ENCODE results near the gene DNAJC15.

DNA sequence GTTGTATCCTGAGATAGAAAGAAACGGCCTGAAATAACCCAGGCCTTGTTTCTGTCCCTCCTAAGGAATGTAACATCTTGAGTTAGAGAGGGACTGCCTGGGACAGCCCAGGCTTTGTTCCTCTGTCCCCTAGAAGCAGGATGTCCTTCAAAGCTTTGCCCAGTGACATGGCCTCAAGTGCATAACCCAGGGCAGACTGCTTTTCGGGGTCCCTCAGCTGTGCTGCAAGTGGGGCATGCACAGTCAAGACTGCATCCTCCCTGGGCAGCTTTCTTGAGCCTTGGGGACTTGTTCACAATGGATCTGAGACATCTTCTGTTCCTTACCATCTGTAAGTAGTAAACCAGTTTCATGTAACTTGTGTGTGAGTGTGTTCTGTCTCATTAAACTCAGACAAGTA lies 23.9 kb upstream of the DNAJC15 start:
- TF ChIP-seq, protein P1, sequence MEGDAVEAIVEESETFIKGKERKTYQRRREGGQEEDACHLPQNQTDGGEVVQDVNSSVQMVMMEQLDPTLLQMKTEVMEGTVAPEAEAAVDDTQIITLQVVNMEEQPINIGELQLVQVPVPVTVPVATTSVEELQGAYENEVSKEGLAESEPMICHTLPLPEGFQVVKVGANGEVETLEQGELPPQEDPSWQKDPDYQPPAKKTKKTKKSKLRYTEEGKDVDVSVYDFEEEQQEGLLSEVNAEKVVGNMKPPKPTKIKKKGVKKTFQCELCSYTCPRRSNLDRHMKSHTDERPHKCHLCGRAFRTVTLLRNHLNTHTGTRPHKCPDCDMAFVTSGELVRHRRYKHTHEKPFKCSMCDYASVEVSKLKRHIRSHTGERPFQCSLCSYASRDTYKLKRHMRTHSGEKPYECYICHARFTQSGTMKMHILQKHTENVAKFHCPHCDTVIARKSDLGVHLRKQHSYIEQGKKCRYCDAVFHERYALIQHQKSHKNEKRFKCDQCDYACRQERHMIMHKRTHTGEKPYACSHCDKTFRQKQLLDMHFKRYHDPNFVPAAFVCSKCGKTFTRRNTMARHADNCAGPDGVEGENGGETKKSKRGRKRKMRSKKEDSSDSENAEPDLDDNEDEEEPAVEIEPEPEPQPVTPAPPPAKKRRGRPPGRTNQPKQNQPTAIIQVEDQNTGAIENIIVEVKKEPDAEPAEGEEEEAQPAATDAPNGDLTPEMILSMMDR (conservative IDR thresholded peaks at IDR 0.05; ENCODE audit: low read depth, low read length): no peak
- no peak for TF ChIP-seq EZH2phosphoT487 (IDR thresholded peaks at IDR 0.05; ENCODE audit: borderline replicate concordance, low read length)
